ENCODE results near the gene AHRR.
"Not testable (repeated sequence)": the region's sequence is repeated elsewhere in the genome, so short reads cannot be mapped to it uniquely, and the experiment has no call there.

AHRR gene

DNA sequence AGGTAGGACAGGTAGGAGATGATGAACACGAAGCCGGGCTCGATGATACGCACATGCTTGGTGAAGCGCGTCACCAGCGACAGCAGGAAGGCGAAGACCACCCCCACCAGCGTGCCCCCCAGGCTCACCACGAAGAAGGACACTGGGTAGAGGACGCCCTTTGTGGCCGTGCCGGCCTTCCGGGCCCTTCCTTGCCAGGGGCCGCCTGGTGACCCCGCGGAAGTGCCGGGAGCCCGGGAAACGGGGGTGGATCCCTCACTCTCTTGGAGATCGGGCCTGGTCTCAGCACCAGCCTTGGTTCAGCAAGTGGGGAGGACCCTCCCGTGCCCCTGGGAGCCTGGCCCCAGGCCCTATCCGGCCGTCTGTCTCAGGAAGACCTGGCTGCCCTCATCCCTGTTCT lies 163.0 kb downstream of the AHRR start:
- no peaks in the 10 kb centered on the region for H3K4me1 ChIP-seq (ENCODE audit: control insufficient read depth in 1 of 2, insufficient read depth in 2 of 2, low read length in 2 of 2)
- no peak overlapping the region for H4K8ac ChIP-seq (ENCODE audit: low read depth, low read length)
- no peaks in the 10 kb centered on the region for H3K79me1 ChIP-seq (ENCODE audit: low read length)
- no peak overlapping the region for H3K4me2 ChIP-seq (ENCODE audit: low read length)
- H3K18ac ChIP-seq (ENCODE audit: low read length), result no peak overlapping the region
- H3K9ac ChIP-seq (ENCODE audit: low read length), result no peak overlapping the region
- H2BK5ac ChIP-seq (ENCODE audit: low read depth, low read length, poor library complexity), result no peak overlapping the region
- H2BK120ac ChIP-seq (ENCODE audit: insufficient read depth, low read length, poor library complexity), result no peak overlapping the region
- H4K91ac ChIP-seq (ENCODE audit: low read depth, low read length), result no peak overlapping the region
- no peaks in the 10 kb centered on the region for H3K79me2 ChIP-seq (ENCODE audit: control insufficient read depth, insufficient read depth, low read length, poor library complexity)
- no peak overlapping the region for H2BK12ac ChIP-seq (ENCODE audit: low read length)
- WGBS (ENCODE audit: extremely low coverage, insufficient coverage, insufficient read length), result no CpG with 5 or more reads among the region's 24 CpGs
- no peak overlapping the region for H3K14ac ChIP-seq (ENCODE audit: low read length)
- H3K4me3 ChIP-seq (ENCODE audit: low read depth, low read length), result no peak overlapping the region
- H2AFZ ChIP-seq (ENCODE audit: insufficient read depth, low read length, poor library complexity), result no peak overlapping the region
- no peak overlapping the region for H3K23ac ChIP-seq (ENCODE audit: low read length)
- no peaks in the 10 kb centered on the region for H3K9me3 ChIP-seq (ENCODE audit: insufficient read depth, low read depth, low read length)
- H2AK5ac ChIP-seq (ENCODE audit: low read length), result no peak overlapping the region
- H3K36me3 ChIP-seq (ENCODE audit: control insufficient read depth in 1 of 2, insufficient read depth in 2 of 2, low read length in 2 of 2), result no peaks in the 10 kb centered on the region
- no peak overlapping the region for H4K12ac ChIP-seq (ENCODE audit: low read depth, low read length)
- H3K27ac ChIP-seq (ENCODE audit: low read depth, low read length), result no peak overlapping the region
- no peak for DNase-seq
- H3K4ac ChIP-seq (ENCODE audit: low read depth, low read length), result no peak overlapping the region
- H3K27me3 ChIP-seq (ENCODE audit: insufficient read depth, low read length), result no peaks in the 10 kb centered on the region

DNA sequence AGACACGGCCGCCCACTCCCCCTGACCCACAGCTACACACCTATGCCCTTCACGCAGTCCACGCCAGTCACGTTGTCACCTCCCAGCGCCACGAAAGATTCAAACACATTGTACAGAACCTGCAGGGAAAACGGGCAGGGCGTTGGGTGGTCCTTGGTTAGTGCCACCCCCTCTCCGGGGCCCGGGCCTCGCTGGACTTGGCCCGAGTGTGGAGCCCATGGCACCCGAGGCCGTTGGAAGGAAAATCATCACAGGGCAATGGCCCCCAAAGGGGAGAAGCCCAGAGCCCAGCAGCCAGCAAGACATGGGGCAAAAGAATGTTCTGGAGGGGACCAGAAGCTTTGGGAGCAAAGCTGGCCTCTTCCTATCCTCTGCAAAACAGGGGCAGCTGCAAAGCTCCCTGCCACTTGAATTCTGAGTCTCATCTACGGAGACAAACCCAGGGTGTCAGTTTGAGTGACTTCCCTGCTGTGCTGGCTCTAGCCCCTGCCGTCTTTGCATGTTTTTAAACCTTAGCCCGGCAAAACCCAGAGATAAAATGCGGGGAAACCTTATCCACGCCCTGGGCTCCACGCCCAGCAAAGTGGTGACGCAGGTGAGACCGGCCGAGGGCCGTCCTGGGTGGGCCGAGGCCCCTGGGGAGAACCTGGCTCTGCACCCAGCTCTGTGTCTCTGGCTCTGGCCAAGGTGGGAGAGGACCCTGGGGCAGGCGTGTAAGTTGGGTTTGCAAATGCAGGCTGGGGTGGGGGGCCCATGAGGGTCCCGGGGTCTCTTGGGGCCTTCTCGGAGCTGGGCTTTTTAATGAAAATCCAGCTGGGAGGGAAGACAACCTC lies 163.8 kb downstream of the AHRR start:
- no CpG with 5 or more reads among the region's 29 CpGs for WGBS (ENCODE audit: extremely low coverage, insufficient coverage, insufficient read length)
- Histone ChIP-seq H3K18ac (ENCODE audit: low read length) (no peak overlapping the region), H3K9ac (ENCODE audit: low read length) (no peak overlapping the region)

GRCh38 chr5:485946-486491 lies 164.5 kb downstream of the AHRR start:
- no peak overlapping the region for H3K4ac ChIP-seq (ENCODE audit: low read depth, low read length)
- H3K36me3 ChIP-seq (ENCODE audit: control insufficient read depth in 1 of 2, insufficient read depth in 2 of 2, low read length in 2 of 2), result no peaks in the 10 kb centered on the region
- no peak overlapping the region for H3K27ac ChIP-seq (ENCODE audit: low read depth, low read length)
- no peak overlapping the region for H3K9ac ChIP-seq (ENCODE audit: low read length)
- no peak overlapping the region for H4K8ac ChIP-seq (ENCODE audit: low read depth, low read length)
- no peak overlapping the region for H4K12ac ChIP-seq (ENCODE audit: low read depth, low read length)
- peaks cover 2% of the 10 kb centered on the region for H3K27me3 ChIP-seq (ENCODE audit: insufficient read depth, low read length)
- no peak for DNase-seq
- H3K4me1 ChIP-seq (ENCODE audit: control insufficient read depth in 1 of 2, insufficient read depth in 2 of 2, low read length in 2 of 2), result no peaks in the 10 kb centered on the region
- H3K4me2 ChIP-seq (ENCODE audit: low read length), result no peak overlapping the region
- no peaks in the 10 kb centered on the region for H3K79me1 ChIP-seq (ENCODE audit: low read length)
- no peak overlapping the region for H2AK5ac ChIP-seq (ENCODE audit: low read length)
- H3K4me3 ChIP-seq (ENCODE audit: low read depth, low read length), result no peak overlapping the region
- H3K23ac ChIP-seq (ENCODE audit: low read length), result no peak overlapping the region
- H3K14ac ChIP-seq (ENCODE audit: low read length), result no peak overlapping the region
- H2AFZ ChIP-seq (ENCODE audit: insufficient read depth, low read length, poor library complexity), result no peak overlapping the region
- no peak overlapping the region for H3K18ac ChIP-seq (ENCODE audit: low read length)
- H2BK5ac ChIP-seq (ENCODE audit: low read depth, low read length, poor library complexity), result no peak overlapping the region
- H2BK12ac ChIP-seq (ENCODE audit: low read length), result no peak overlapping the region
- WGBS (ENCODE audit: extremely low coverage, insufficient coverage, insufficient read length), result no CpG with 5 or more reads among the region's 23 CpGs
- H4K91ac ChIP-seq (ENCODE audit: low read depth, low read length), result no peak overlapping the region
- no peak overlapping the region for H2BK120ac ChIP-seq (ENCODE audit: insufficient read depth, low read length, poor library complexity)
- no peaks in the 10 kb centered on the region for H3K9me3 ChIP-seq (ENCODE audit: insufficient read depth, low read depth, low read length)
- H3K79me2 ChIP-seq (ENCODE audit: control insufficient read depth, insufficient read depth, low read length, poor library complexity), result no peaks in the 10 kb centered on the region

More for the DNA sequence above, 163.8 kb downstream of the AHRR start:
- Histone ChIP-seq H3K27ac (ENCODE audit: low read depth, low read length) (no peak overlapping the region), H3K9me3 (ENCODE audit: insufficient read depth, low read depth, low read length) (no peaks in the 10 kb centered on the region), H4K12ac (ENCODE audit: low read depth, low read length) (no peak overlapping the region), H3K79me2 (ENCODE audit: control insufficient read depth, insufficient read depth, low read length, poor library complexity) (no peaks in the 10 kb centered on the region), H3K4me3 (ENCODE audit: low read depth, low read length) (no peak overlapping the region), H3K36me3 (ENCODE audit: control insufficient read depth in 1 of 2, insufficient read depth in 2 of 2, low read length in 2 of 2) (no peaks in the 10 kb centered on the region), H3K79me1 (ENCODE audit: low read length) (no peaks in the 10 kb centered on the region), H3K4ac (ENCODE audit: low read depth, low read length) (no peak overlapping the region), H3K4me1 (ENCODE audit: control insufficient read depth in 1 of 2, insufficient read depth in 2 of 2, low read length in 2 of 2) (no peaks in the 10 kb centered on the region), H2BK12ac (ENCODE audit: low read length) (no peak overlapping the region), H3K4me2 (ENCODE audit: low read length) (no peak overlapping the region), H2BK120ac (ENCODE audit: insufficient read depth, low read length, poor library complexity) (no peak overlapping the region), H4K91ac (ENCODE audit: low read depth, low read length) (no peak overlapping the region), H3K14ac (ENCODE audit: low read length) (no peak overlapping the region), H2AFZ (ENCODE audit: insufficient read depth, low read length, poor library complexity) (no peak overlapping the region), H4K8ac (ENCODE audit: low read depth, low read length) (no peak overlapping the region), H3K23ac (ENCODE audit: low read length) (no peak overlapping the region), H3K27me3 (ENCODE audit: insufficient read depth, low read length) (no peaks in the 10 kb centered on the region), H2AK5ac (ENCODE audit: low read length) (no peak overlapping the region), H2BK5ac (ENCODE audit: low read depth, low read length, poor library complexity) (no peak overlapping the region)
- DNase-seq, result no peak

DNA sequence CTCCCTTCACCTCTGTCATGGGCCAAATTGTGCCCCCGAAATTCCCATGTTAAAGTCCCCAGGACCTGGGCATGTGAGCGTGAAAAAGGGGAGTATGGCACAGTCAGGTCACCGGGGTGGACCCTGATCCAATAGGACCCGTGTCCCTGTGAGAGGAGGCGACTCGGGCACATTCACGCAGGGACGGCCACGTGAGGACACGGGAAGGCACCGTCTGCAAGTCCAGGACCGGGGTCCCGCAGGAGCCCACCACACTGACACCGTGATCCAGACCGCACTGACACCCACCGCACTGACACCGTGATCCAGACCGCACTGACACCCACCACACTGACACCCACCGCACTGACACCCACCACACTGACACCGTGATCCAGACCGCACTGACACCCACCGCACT lies 165.1 kb downstream of the AHRR start:
- H3K79me1 ChIP-seq (ENCODE audit: low read length); H3K27me3 ChIP-seq (ENCODE audit: insufficient read depth, low read length); H2BK5ac ChIP-seq (ENCODE audit: low read depth, low read length, poor library complexity); H3K9me3 ChIP-seq (ENCODE audit: insufficient read depth, low read depth, low read length); H3K36me3 ChIP-seq (ENCODE audit: control insufficient read depth in 1 of 2, insufficient read depth in 2 of 2, low read length in 2 of 2); H3K79me2 ChIP-seq (ENCODE audit: control insufficient read depth, insufficient read depth, low read length, poor library complexity); H2BK12ac ChIP-seq (ENCODE audit: low read length); H4K91ac ChIP-seq (ENCODE audit: low read depth, low read length); H2AFZ ChIP-seq (ENCODE audit: insufficient read depth, low read length, poor library complexity); H2AK5ac ChIP-seq (ENCODE audit: low read length); H2BK120ac ChIP-seq (ENCODE audit: insufficient read depth, low read length, poor library complexity); H3K9ac ChIP-seq (ENCODE audit: low read length); H3K4ac ChIP-seq (ENCODE audit: low read depth, low read length); DNase-seq; H3K4me1 ChIP-seq (ENCODE audit: control insufficient read depth in 1 of 2, insufficient read depth in 2 of 2, low read length in 2 of 2); H4K8ac ChIP-seq (ENCODE audit: low read depth, low read length); H3K14ac ChIP-seq (ENCODE audit: low read length); H3K23ac ChIP-seq (ENCODE audit: low read length); H3K27ac ChIP-seq (ENCODE audit: low read depth, low read length); H4K12ac ChIP-seq (ENCODE audit: low read depth, low read length); H3K4me2 ChIP-seq (ENCODE audit: low read length); H3K4me3 ChIP-seq (ENCODE audit: low read depth, low read length); H3K18ac ChIP-seq (ENCODE audit: low read length): not testable (repeated sequence)
- no CpG with 5 or more reads among the region's 22 CpGs for WGBS (ENCODE audit: extremely low coverage, insufficient coverage, insufficient read length)
